ENCODE data around the gene PCDHB5.
"Not testable (repeated sequence)": the region's sequence is repeated elsewhere in the genome, so short reads cannot be mapped to it uniquely, and the experiment has no call there.

The PCDHB5 gene

GRCh38 chr5:141127305-141127704, 7.7 kb upstream of the PCDHB5 start:
- Mint-ChIP-seq H3K27ac (no peak overlapping the region), H3K36me3 (ENCODE audit: low read depth) (no peaks in the 10 kb centered on the region), H3K27me3 (ENCODE audit: low read depth) (no peaks in the 10 kb centered on the region), H3K4me3 (no peak overlapping the region), H3K4me1 (ENCODE audit: low read depth) (no peaks in the 10 kb centered on the region), H3K9me3 (peaks cover 16% of the 10 kb centered on the region)

DNA sequence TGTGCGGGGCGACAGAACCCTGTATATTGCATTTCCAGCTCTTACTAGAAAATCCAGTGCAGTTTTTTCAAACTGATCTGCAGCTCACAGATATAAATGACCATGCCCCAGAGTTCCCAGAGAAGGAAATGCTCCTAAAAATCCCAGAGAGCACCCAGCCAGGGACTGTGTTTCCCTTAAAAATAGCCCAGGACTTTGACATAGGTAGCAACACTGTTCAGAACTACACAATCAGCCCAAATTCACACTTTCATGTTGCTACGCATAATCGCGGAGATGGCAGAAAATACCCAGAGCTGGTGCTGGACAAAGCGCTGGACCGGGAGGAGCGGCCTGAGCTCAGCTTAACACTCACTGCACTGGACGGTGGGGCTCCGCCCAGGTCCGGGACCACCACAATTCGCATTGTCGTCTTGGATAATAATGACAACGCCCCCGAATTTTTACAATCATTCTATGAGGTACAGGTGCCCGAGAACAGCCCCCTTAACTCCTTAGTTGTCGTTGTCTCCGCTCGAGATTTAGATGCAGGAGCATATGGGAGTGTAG, 786 bp downstream of the PCDHB5 start:
- H3K36me3 Mint-ChIP-seq (ENCODE audit: low read depth) = peaks cover 2% of the 10 kb centered on the region
- no peak overlapping the region for H3K27ac Mint-ChIP-seq
- H3K4me3 Mint-ChIP-seq = no peak overlapping the region
- peaks cover 4% of the 10 kb centered on the region for H3K4me1 Mint-ChIP-seq (ENCODE audit: low read depth)
- H3K27me3 Mint-ChIP-seq (ENCODE audit: low read depth) = no peaks in the 10 kb centered on the region
- H3K9me3 Mint-ChIP-seq = peaks cover 45% of the 10 kb centered on the region

- H3K9me3 Mint-ChIP-seq = peaks cover 44% of the 10 kb centered on the region
- H3K36me3 Mint-ChIP-seq (ENCODE audit: low read depth); H3K27me3 Mint-ChIP-seq (ENCODE audit: low read depth); H3K27ac Mint-ChIP-seq; H3K4me1 Mint-ChIP-seq (ENCODE audit: low read depth); H3K4me3 Mint-ChIP-seq: not testable (repeated sequence)
Measured at GRCh38 chr5:141137346-141137745, 2.3 kb downstream of the PCDHB5 start.

- H3K4me3 Mint-ChIP-seq = no peak within 1 kb of the TSS
- peak within 1 kb of the TSS; percentile 55 for H3K27ac Mint-ChIP-seq
Measured at GRCh38 chr5:141149812-141150211, 14.8 kb downstream of the PCDHB5 start, which contains the start of gene PCDHB6. Gene PCDHB6, plus strand, starts transcription at chr5:141150057. Its CDS starts 201 bp downstream, at chr5:141150258.

GRCh38 chr5:141150224-141150992, 15.4 kb downstream of the PCDHB5 start:
- Mint-ChIP-seq H3K27ac (no peak overlapping the region), H3K9me3 (peaks cover 31% of the 10 kb centered on the region), H3K27me3 (ENCODE audit: low read depth) (no peaks in the 10 kb centered on the region), H3K36me3 (ENCODE audit: low read depth) (peaks cover 1% of the 10 kb centered on the region), H3K4me1 (ENCODE audit: low read depth) (no peaks in the 10 kb centered on the region), H3K4me3 (no peak overlapping the region)

More at GRCh38 chr5:141149812-141150211, 14.8 kb downstream of the PCDHB5 start, which contains the start of gene PCDHB6:
- no peaks in the 10 kb centered on the region for H3K27me3 Mint-ChIP-seq (ENCODE audit: low read depth)
- H3K9me3 Mint-ChIP-seq = peaks cover 29% of the 10 kb centered on the region
- peaks cover 1% of the 10 kb centered on the region for H3K36me3 Mint-ChIP-seq (ENCODE audit: low read depth)
- no peaks in the 10 kb centered on the region for H3K4me1 Mint-ChIP-seq (ENCODE audit: low read depth)

GRCh38 chr5:141150993-141151325, 16.0 kb downstream of the PCDHB5 start:
- Mint-ChIP-seq H3K27ac (no peak overlapping the region), H3K9me3 (peaks cover 35% of the 10 kb centered on the region), H3K27me3 (ENCODE audit: low read depth) (no peaks in the 10 kb centered on the region), H3K36me3 (ENCODE audit: low read depth) (peaks cover 1% of the 10 kb centered on the region), H3K4me1 (ENCODE audit: low read depth) (no peaks in the 10 kb centered on the region), H3K4me3 (no peak overlapping the region)

DNA sequence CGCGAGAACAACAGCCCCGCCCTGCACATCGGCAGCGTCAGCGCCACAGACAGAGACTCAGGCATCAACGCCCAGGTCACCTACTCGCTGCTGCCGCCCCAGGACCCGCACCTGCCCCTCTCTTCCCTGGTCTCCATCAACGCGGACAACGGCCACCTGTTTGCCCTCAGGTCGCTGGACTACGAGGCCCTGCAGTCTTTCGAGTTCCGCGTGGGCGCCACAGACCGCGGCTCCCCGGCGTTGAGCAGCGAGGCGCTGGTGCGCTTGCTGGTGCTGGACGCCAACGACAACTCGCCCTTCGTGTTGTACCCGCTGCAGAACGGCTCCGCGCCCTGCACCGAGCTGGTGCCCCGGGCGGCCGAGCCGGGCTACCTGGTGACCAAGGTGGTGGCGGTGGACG, 16.6 kb downstream of the PCDHB5 start:
- H3K9me3 Mint-ChIP-seq = peaks cover 42% of the 10 kb centered on the region
- H3K27ac Mint-ChIP-seq; H3K36me3 Mint-ChIP-seq (ENCODE audit: low read depth); H3K4me1 Mint-ChIP-seq (ENCODE audit: low read depth); H3K27me3 Mint-ChIP-seq (ENCODE audit: low read depth); H3K4me3 Mint-ChIP-seq: not testable (repeated sequence)

DNA sequence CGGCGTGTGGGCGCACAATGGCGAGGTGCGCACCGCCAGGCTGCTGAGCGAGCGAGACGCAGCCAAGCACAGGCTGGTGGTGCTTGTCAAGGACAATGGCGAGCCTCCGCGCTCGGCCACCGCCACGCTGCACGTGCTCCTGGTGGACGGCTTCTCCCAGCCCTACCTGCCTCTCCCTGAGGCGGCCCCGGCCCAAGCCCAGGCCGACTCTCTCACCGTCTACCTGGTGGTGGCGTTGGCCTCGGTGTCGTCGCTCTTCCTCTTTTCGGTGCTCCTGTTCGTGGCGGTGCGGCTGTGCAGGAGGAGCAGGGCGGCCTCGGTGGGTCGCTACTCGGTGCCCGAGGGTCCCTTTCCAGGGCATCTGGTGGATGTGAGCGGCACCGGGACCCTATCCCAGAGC, 17.1 kb downstream of the PCDHB5 start:
- not testable (repeated sequence) for H3K27me3 Mint-ChIP-seq (ENCODE audit: low read depth)
- peaks cover 46% of the 10 kb centered on the region for H3K9me3 Mint-ChIP-seq

GRCh38 chr5:141155540-141156374, 20.8 kb downstream of the PCDHB5 start:
- Mint-ChIP-seq H3K4me1 (ENCODE audit: low read depth) (no peaks in the 10 kb centered on the region), H3K36me3 (ENCODE audit: low read depth) (peaks cover 1% of the 10 kb centered on the region), H3K9me3 (peaks cover 52% of the 10 kb centered on the region), H3K27ac (no peak overlapping the region), H3K27me3 (ENCODE audit: low read depth) (no peaks in the 10 kb centered on the region), H3K4me3 (no peak overlapping the region)

More for the DNA sequence above, 17.1 kb downstream of the PCDHB5 start:
- not testable (repeated sequence) for H3K4me1 Mint-ChIP-seq (ENCODE audit: low read depth); H3K27ac Mint-ChIP-seq; H3K36me3 Mint-ChIP-seq (ENCODE audit: low read depth); H3K4me3 Mint-ChIP-seq

DNA sequence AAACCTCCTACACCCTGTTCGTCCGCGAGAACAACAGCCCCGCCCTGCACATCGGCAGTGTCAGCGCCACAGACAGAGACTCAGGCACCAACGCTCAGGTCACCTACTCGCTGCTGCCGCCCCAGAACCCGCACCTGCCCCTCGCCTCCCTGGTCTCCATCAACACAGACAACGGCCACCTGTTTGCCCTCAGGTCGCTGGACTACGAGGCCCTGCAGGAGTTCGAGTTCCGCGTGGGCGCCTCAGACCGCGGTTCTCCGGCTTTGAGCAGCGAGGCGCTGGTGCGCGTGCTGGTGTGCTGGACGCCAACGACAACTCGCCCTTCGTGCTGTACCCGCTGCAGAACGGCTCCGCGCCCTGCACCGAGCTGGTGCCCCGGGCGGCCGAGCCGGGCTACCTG, 22.4 kb downstream of the PCDHB5 start:
- H3K4me1 Mint-ChIP-seq (ENCODE audit: low read depth); H3K27ac Mint-ChIP-seq; H3K4me3 Mint-ChIP-seq; H3K36me3 Mint-ChIP-seq (ENCODE audit: low read depth); H3K27me3 Mint-ChIP-seq (ENCODE audit: low read depth): not testable (repeated sequence)
- peaks cover 45% of the 10 kb centered on the region for H3K9me3 Mint-ChIP-seq

- peaks cover 39% of the 10 kb centered on the region for H3K9me3 Mint-ChIP-seq
- H3K27me3 Mint-ChIP-seq (ENCODE audit: low read depth); H3K27ac Mint-ChIP-seq; H3K36me3 Mint-ChIP-seq (ENCODE audit: low read depth); H3K4me3 Mint-ChIP-seq; H3K4me1 Mint-ChIP-seq (ENCODE audit: low read depth): not testable (repeated sequence)
Measured at GRCh38 chr5:141157901-141158300, 22.9 kb downstream of the PCDHB5 start.

DNA sequence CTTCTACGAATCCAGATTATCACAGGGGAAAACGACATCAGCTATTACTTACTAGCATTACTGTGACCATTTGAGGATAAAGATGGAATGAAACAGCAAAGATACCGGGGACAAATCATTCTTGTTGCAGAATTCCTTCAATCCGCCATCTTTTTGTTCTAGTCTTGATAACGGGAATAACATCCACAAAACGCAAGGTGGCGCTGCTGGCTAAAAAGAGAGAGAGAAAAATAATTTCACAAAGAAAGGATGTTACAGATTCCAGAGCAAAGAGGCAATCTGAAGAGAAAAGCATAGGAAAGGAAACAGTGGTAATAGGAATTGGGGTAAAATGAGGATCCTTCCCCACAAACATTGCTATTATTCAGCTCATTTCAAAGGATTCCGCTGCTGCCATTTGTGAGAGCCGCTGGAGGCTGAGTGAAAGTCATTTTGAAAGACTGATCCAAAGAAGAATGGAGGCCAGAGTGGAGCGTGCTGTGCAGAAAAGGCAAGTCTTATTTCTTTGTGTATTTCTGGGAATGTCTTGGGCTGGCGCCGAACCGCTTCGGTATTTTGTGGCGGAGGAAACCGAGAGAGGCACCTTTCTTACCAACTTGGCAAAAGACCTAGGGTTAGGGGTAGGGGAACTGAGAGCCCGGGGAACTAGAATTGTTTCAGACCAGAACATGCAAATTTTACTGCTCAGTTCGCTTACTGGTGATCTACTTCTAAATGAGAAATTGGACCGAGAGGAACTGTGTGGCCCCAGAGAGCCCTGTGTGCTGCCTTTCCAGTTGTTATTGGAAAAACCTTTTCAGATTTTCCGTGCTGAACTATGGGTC, 37.6 kb downstream of the PCDHB5 start, which contains the start of gene PCDHB7:
Gene PCDHB7 (plus strand): TSS at position 264 of the 824 bp plus-strand sequence. CDS start 192 bp downstream, at position 456.
- H3K36me3 Mint-ChIP-seq (ENCODE audit: low read depth) = no peaks in the 10 kb centered on the region

GRCh38 chr5:141174291-141175104, 39.5 kb downstream of the PCDHB5 start:
- H3K4me1 Mint-ChIP-seq (ENCODE audit: low read depth); H3K27me3 Mint-ChIP-seq (ENCODE audit: low read depth); H3K36me3 Mint-ChIP-seq (ENCODE audit: low read depth); H3K4me3 Mint-ChIP-seq; H3K27ac Mint-ChIP-seq: not testable (repeated sequence)
- peaks cover 19% of the 10 kb centered on the region for H3K9me3 Mint-ChIP-seq

More for the DNA sequence above, 37.6 kb downstream of the PCDHB5 start, which contains the start of gene PCDHB7:
- no peaks in the 10 kb centered on the region for H3K4me1 Mint-ChIP-seq (ENCODE audit: low read depth)
- H3K9me3 Mint-ChIP-seq = peaks cover 26% of the 10 kb centered on the region
- no peak within 1 kb of the TSS for H3K4me3 Mint-ChIP-seq
- no peaks in the 10 kb centered on the region for H3K27me3 Mint-ChIP-seq (ENCODE audit: low read depth)
- no peak within 1 kb of the TSS for H3K27ac Mint-ChIP-seq
